Measurements from ENCODE around the gene SLC25A22. TPM values are rescaled to one million over a fixed set of nuclear protein-coding genes. Genes with fewer than 3 reads are reported as not detected.

The SLC25A22 gene
- total RNA-seq, 1 donor from 2014 or later, result 20.8 TPM

- H3K27me3 ChIP-seq, result no peaks in the 10 kb centered on the region
- H3K36me3 ChIP-seq, result peaks cover 90% of the 10 kb centered on the region
- H3K27ac ChIP-seq, result peak overlapping the region; percentile 13
- H3K4me3 ChIP-seq, result no peak overlapping the region
- H3K9me3 ChIP-seq, result no peaks in the 10 kb centered on the region
- TF ChIP-seq CTCF (IDR thresholded peaks at IDR 0.05), result peak; percentile 13
- intact Hi-C loops (cut with DNase I), result no loop called here
- DNase-seq, result no peak
- no peaks in the 10 kb centered on the region for H3K4me1 ChIP-seq
- ATAC-seq, result peak; percentile 80
These were observed 35.5 kb downstream of the SLC25A22 start for GRCh38 chr11:762421-763072.

GRCh38 chr11:761526-762108 lies 36.5 kb downstream of the SLC25A22 start:
- Histone ChIP-seq H3K4me1 (no peaks in the 10 kb centered on the region), H3K27ac (no peak overlapping the region), H3K36me3 (peaks cover 95% of the 10 kb centered on the region), H3K9me3 (no peaks in the 10 kb centered on the region), H3K4me3 (no peak overlapping the region), H3K27me3 (no peaks in the 10 kb centered on the region)
- DNase-seq (no peak), ATAC-seq (no peak)
- TF ChIP-seq CTCF (IDR thresholded peaks at IDR 0.05), result no peak
- intact Hi-C loops (cut with DNase I), result no loop called here

- Histone ChIP-seq H3K36me3 (peaks cover 94% of the 10 kb centered on the region), H3K9me3 (no peaks in the 10 kb centered on the region), H3K4me1 (no peaks in the 10 kb centered on the region), H3K4me3 (no peak overlapping the region), H3K27me3 (no peaks in the 10 kb centered on the region), H3K27ac (no peak overlapping the region)
- ATAC-seq (no peak), DNase-seq (no peak)
- no peak for TF ChIP-seq CTCF (IDR thresholded peaks at IDR 0.05)
- intact Hi-C loops (cut with DNase I), result no loop called here
These were observed 37.8 kb downstream of the SLC25A22 start for GRCh38 chr11:760236-760635.

- no peak for TF ChIP-seq CTCF (IDR thresholded peaks at IDR 0.05)
- intact Hi-C loops (cut with DNase I), result no loop called here
- Histone ChIP-seq H3K9me3 (no peaks in the 10 kb centered on the region), H3K27me3 (no peaks in the 10 kb centered on the region), H3K36me3 (no peaks in the 10 kb centered on the region), H3K27ac (peak overlapping the region; percentile 94), H3K4me1 (peaks cover 25% of the 10 kb centered on the region), H3K4me3 (no peak overlapping the region)
- DNase-seq (peak; percentile 69), ATAC-seq (peak; percentile 34)
These were observed 48.4 kb downstream of the SLC25A22 start for GRCh38 chr11:749731-750130.

GRCh38 chr11:748007-748359 lies 50.1 kb downstream of the SLC25A22 start:
- H3K4me3 ChIP-seq, result peak overlapping the region; percentile 93
- peak; percentile 37 for ATAC-seq
- peak; percentile 74 for DNase-seq
- H3K36me3 ChIP-seq, result no peaks in the 10 kb centered on the region
- no peaks in the 10 kb centered on the region for H3K27me3 ChIP-seq
- intact Hi-C loops (cut with DNase I), result no loop called here
- no peak for TF ChIP-seq CTCF (IDR thresholded peaks at IDR 0.05)
- no peaks in the 10 kb centered on the region for H3K9me3 ChIP-seq
- H3K4me1 ChIP-seq, result peaks cover 25% of the 10 kb centered on the region
- peak overlapping the region; percentile 94 for H3K27ac ChIP-seq
